ENCODE data around the gene MED25.
"Not testable (repeated sequence)": the region's sequence is repeated elsewhere in the genome, so short reads cannot be mapped to it uniquely, and the experiment has no call there.

Gene MED25

GRCh38 chr19:49816590-49816989 lies 1.5 kb upstream of the MED25 start:
- DNase-seq (ENCODE audit: low spot score), result no peak

- DNase-seq (ENCODE audit: low spot score), result no peak
Observed at GRCh38 chr19:49818649-49819370, 721 bp downstream of the MED25 start.

- DNase-seq (ENCODE audit: low spot score), result not testable (repeated sequence)
Observed at GRCh38 chr19:49819452-49820115, 1.5 kb downstream of the MED25 start.

GRCh38 chr19:49820125-49820524 lies 2.0 kb downstream of the MED25 start:
- no peak for DNase-seq (ENCODE audit: low spot score)

GRCh38 chr19:49823472-49823871 lies 5.4 kb downstream of the MED25 start:
- no peak for DNase-seq (ENCODE audit: low spot score)

GRCh38 chr19:49824662-49825061 lies 6.6 kb downstream of the MED25 start:
- DNase-seq (ENCODE audit: low spot score), result no peak

- no peak for DNase-seq (ENCODE audit: low spot score)
Observed at GRCh38 chr19:49827034-49827433, 8.9 kb downstream of the MED25 start.

GRCh38 chr19:49829200-49829599 lies 11.1 kb downstream of the MED25 start:
- no peak for DNase-seq (ENCODE audit: low spot score)

- no peak for DNase-seq (ENCODE audit: low spot score)
Observed at GRCh38 chr19:49829721-49830120, 11.6 kb downstream of the MED25 start.

GRCh38 chr19:49830766-49831165 lies 12.7 kb downstream of the MED25 start:
- no peak for DNase-seq (ENCODE audit: low spot score)

GRCh38 chr19:49831592-49831991 lies 13.5 kb downstream of the MED25 start:
- DNase-seq (ENCODE audit: low spot score), result no peak

- no peak for DNase-seq (ENCODE audit: low spot score)
Observed at GRCh38 chr19:49832556-49832955, 14.5 kb downstream of the MED25 start.

- no peak for DNase-seq (ENCODE audit: low spot score)
Observed at GRCh38 chr19:49833599-49833998, 15.5 kb downstream of the MED25 start.

GRCh38 chr19:49835562-49835961 lies 17.5 kb downstream of the MED25 start:
- DNase-seq (ENCODE audit: low spot score), result no peak

- no peak for DNase-seq (ENCODE audit: low spot score)
Observed at GRCh38 chr19:49836176-49837008, 18.3 kb downstream of the MED25 start.

GRCh38 chr19:49837009-49837310 lies 18.9 kb downstream of the MED25 start:
- DNase-seq (ENCODE audit: low spot score), result no peak

- DNase-seq (ENCODE audit: low spot score), result no peak
Observed at GRCh38 chr19:49837425-49837824, 19.3 kb downstream of the MED25 start.

- no peak for DNase-seq (ENCODE audit: low spot score)
Observed at GRCh38 chr19:49838885-49839588, 20.9 kb downstream of the MED25 start.

GRCh38 chr19:49839713-49840112 lies 21.6 kb downstream of the MED25 start:
- DNase-seq (ENCODE audit: low spot score), result no peak

- no peak for DNase-seq (ENCODE audit: low spot score)
Observed at GRCh38 chr19:49840321-49840720, 22.2 kb downstream of the MED25 start.

- DNase-seq (ENCODE audit: low spot score), result no peak
Observed at GRCh38 chr19:49840736-49841249, 22.7 kb downstream of the MED25 start.

- no peak for DNase-seq (ENCODE audit: low spot score)
Observed at GRCh38 chr19:49843265-49843664, 25.2 kb downstream of the MED25 start.

All from CD4-positive, alpha-beta T cell treated with Interleukin-6 at 100 ng/mL for 8 hours (primary cell).